Activated CD4-positive, alpha-beta T cell treated with anti-CD3 and anti-CD28 coated beads for 36 hours (primary cell): ENCODE results near the gene EDAR. TPM values are rescaled to one million over a fixed set of nuclear protein-coding genes. Genes with fewer than 3 reads are reported as not detected.

ENCODE experiments used
- ATAC-seq: fragments of 200-7000 bp; cut with Tn5 transposase; one replicate; pipeline ENCODE4 v1.10.0; 2021; ENCODE audit warnings: mild to moderate bottlenecking, moderate library complexity
- CTCF ChIA-PET: fragments of 350-600 bp; sonication (Branson Sonifier 250); formaldehyde crosslinking; loops from one replicate; lab custom pipeline; 2021; ENCODE audit warnings: antibody characterized with exemption; lab: Charles Lee
- POLR2A ChIA-PET: fragments of 350-600 bp; sonication (Branson Sonifier 250); formaldehyde crosslinking; loops from one replicate; lab custom pipeline; 2021; ENCODE audit warnings: antibody characterized with exemption, inconsistent platforms; lab: Charles Lee
- DNase-seq: peaks from one replicate; pipeline ENCODE4 v3.0.0-alpha.2; 2020
- H3K27ac Mint-ChIP-seq: one replicate; pipeline ENCODE4 v1.8.0; 2021; ENCODE audit warnings: mixed read lengths
- H3K27me3 Mint-ChIP-seq: one replicate; pipeline ENCODE4 v1.8.0; 2021; ENCODE audit warnings: mixed read lengths
- H3K36me3 Mint-ChIP-seq: one replicate; pipeline ENCODE4 v1.8.0; 2021; ENCODE audit warnings: low read depth, mixed read lengths
- H3K4me1 Mint-ChIP-seq: one replicate; pipeline ENCODE4 v1.8.0; 2021; ENCODE audit warnings: mixed read lengths
- H3K4me3 Mint-ChIP-seq: one replicate; pipeline ENCODE4 v1.8.0; 2021; ENCODE audit warnings: mild to moderate bottlenecking, moderate library complexity, mixed read lengths
- H3K9me3 Mint-ChIP-seq: one replicate; pipeline ENCODE4 v1.8.0; 2021; ENCODE audit warnings: low read depth, mixed read lengths
- intact Hi-C, 2 experiments: fragments of 100-400 bp; cut with DNase I in 1 of 2; cut with micrococcal nuclease in 1 of 2; formaldehyde crosslinking; loops; one replicate each; pipeline versions ENCODE4 v1.14.2 to v1.15.1; 2022 to 2024; cut with DNase I, micrococcal nuclease
- total RNA-seq, 2 experiments: library from RNA; stranded (reverse); gene quantifications; one replicate each; pipeline ENCODE4 v1.2.3, GENCODE V29; 2021

Gene EDAR
- total RNA-seq, 2 experiments from 2014 or later: 0.78 to 0.81 TPM

DNA sequence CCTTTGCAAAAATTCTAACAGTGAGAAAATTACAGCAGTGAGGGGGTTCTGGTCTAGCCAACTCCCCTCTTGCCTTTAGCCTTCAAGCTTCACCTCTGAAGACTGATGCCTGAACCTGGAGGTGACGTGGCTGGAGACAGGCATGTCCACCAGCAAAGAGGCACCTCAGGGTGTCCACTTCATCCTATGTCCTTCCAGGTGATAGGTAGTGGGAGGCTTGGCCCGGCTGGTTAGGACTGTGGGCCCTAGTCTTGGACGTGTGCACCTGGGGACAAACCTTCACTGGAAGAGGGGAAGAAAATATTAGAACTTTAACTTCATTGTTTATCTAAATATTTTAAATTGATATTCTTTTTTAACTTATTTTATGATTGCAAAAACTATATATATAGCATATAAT lies 35.5 kb upstream of the EDAR start:
- no peak for ATAC-seq
- Mint-ChIP-seq H3K27me3 (no peaks in the 10 kb centered on the region), H3K4me3 (no peak overlapping the region), H3K36me3 (no peaks in the 10 kb centered on the region), H3K9me3 (no peaks in the 10 kb centered on the region), H3K27ac (no peak overlapping the region), H3K4me1 (peaks cover 23% of the 10 kb centered on the region)
- no peak for DNase-seq
- intact Hi-C loops: no loop called here
- ChIA-PET CTCF (no interaction called here), POLR2A (no interaction called here)

- intact Hi-C loops: no loop called here
- CTCF ChIA-PET: interaction anchor here (0.5 kb wide), 1 partner anchor 594 kb away, joined by 3 read pairs; no protein-coding TSS in a partner anchor
- Mint-ChIP-seq H3K27me3 (no peaks in the 10 kb centered on the region), H3K36me3 (no peaks in the 10 kb centered on the region), H3K9me3 (no peaks in the 10 kb centered on the region), H3K4me3 (no peak overlapping the region), H3K4me1 (peaks cover 16% of the 10 kb centered on the region), H3K27ac (no peak overlapping the region)
- POLR2A ChIA-PET: no interaction called here
- DNase-seq (no peak), ATAC-seq (no peak)
Observed at GRCh38 chr2:109021895-109022300, 32.9 kb upstream of the EDAR start.

DNA sequence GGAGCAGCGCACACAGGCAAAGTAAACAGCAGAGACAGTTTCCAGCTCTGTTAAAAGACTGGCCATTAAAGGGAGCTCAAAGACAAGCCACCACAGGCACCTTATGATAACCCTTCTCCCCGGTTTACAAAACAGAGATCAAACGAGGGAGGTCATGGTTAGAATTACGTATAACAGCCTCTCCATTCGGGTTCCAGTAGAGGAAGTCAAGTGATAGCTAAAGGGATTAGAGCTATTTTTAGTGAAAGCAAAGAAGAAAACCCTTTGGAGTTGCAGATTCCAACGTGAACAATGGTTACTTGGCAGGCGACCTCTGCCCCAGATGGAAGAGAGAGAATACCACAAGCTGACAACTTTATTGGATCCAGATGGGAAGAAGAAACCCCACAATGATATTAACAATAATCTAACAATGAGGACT lies 31.2 kb upstream of the EDAR start:
- CTCF ChIA-PET: no interaction called here

GRCh38 chr2:109018452-109018851 lies 29.4 kb upstream of the EDAR start:
- Mint-ChIP-seq H3K27ac (no peak overlapping the region), H3K27me3 (no peaks in the 10 kb centered on the region), H3K4me3 (no peak overlapping the region), H3K4me1 (peaks cover 16% of the 10 kb centered on the region), H3K36me3 (no peaks in the 10 kb centered on the region), H3K9me3 (no peaks in the 10 kb centered on the region)
- ChIA-PET POLR2A (interaction anchor here (0.6 kb wide), 1 partner anchor 402 kb away, joined by 6 read pairs; no protein-coding TSS in a partner anchor), CTCF (interaction anchor here (0.7 kb wide), 1 partner anchor 29 kb away, joined by 3 read pairs; no protein-coding TSS in a partner anchor)
- no peak for DNase-seq
- no peak for ATAC-seq
- intact Hi-C loops: no loop called here

More for the DNA sequence above, 31.2 kb upstream of the EDAR start:
- Mint-ChIP-seq H3K4me1 (peaks cover 16% of the 10 kb centered on the region), H3K9me3 (no peaks in the 10 kb centered on the region), H3K4me3 (no peak overlapping the region), H3K36me3 (no peaks in the 10 kb centered on the region), H3K27ac (no peak overlapping the region), H3K27me3 (no peaks in the 10 kb centered on the region)
- POLR2A ChIA-PET: no interaction called here
- ATAC-seq: peak; percentile 53
- intact Hi-C loops: no loop called here
- DNase-seq: no peak

- intact Hi-C loops: no loop called here
- Mint-ChIP-seq H3K4me1 (peaks cover 16% of the 10 kb centered on the region), H3K27me3 (no peaks in the 10 kb centered on the region), H3K27ac (no peak overlapping the region), H3K4me3 (no peak overlapping the region), H3K9me3 (no peaks in the 10 kb centered on the region), H3K36me3 (no peaks in the 10 kb centered on the region)
- ChIA-PET POLR2A (no interaction called here), CTCF (no interaction called here)
- DNase-seq: no peak
- no peak for ATAC-seq
Observed at GRCh38 chr2:109017017-109017416, 28.0 kb upstream of the EDAR start.

GRCh38 chr2:109016376-109016775 lies 27.4 kb upstream of the EDAR start:
- ChIA-PET CTCF (no interaction called here), POLR2A (no interaction called here)
- ATAC-seq (no peak), DNase-seq (no peak)
- Mint-ChIP-seq H3K4me1 (peaks cover 14% of the 10 kb centered on the region), H3K36me3 (no peaks in the 10 kb centered on the region), H3K4me3 (no peak overlapping the region), H3K27me3 (no peaks in the 10 kb centered on the region), H3K9me3 (no peaks in the 10 kb centered on the region), H3K27ac (no peak overlapping the region)
- intact Hi-C loops: no loop called here

- POLR2A ChIA-PET: interaction anchor here (0.5 kb wide), 1 partner anchor 66 kb away, joined by 3 read pairs; no protein-coding TSS in a partner anchor
- Mint-ChIP-seq H3K36me3 (no peaks in the 10 kb centered on the region), H3K9me3 (no peaks in the 10 kb centered on the region), H3K27me3 (no peaks in the 10 kb centered on the region), H3K4me3 (no peak overlapping the region), H3K4me1 (peaks cover 8% of the 10 kb centered on the region), H3K27ac (no peak overlapping the region)
- ATAC-seq: no peak
- no peak for DNase-seq
- intact Hi-C loops: no loop called here
- CTCF ChIA-PET: no interaction called here
Observed at GRCh38 chr2:109014476-109014875, 25.5 kb upstream of the EDAR start.

DNA sequence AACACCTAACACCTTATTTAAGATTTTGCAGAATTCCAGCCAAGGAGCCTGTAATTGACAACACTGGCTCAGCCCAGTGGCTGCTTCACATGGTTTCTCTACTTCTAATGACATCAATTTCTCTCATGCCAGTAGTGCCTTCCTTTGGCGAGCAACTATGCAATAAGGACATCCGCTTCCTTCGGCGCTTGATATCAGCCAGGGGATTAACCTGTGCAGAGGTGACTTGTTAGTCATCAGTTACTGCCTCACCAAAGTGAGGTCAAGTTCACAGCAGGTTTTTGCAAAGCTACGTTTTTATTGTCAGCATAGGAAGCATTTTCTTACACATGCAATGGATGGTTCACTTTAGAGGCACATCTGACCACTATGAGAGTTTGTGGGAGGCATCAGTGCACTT lies 24.0 kb upstream of the EDAR start:
- ChIA-PET POLR2A (no interaction called here), CTCF (interaction anchor here (1.1 kb wide), 1 partner anchor 23 kb away, joined by 4 read pairs; no protein-coding TSS in a partner anchor)
- Mint-ChIP-seq H3K9me3 (no peaks in the 10 kb centered on the region), H3K4me1 (peaks cover 8% of the 10 kb centered on the region), H3K27me3 (no peaks in the 10 kb centered on the region), H3K27ac (no peak overlapping the region), H3K4me3 (no peak overlapping the region), H3K36me3 (no peaks in the 10 kb centered on the region)
- DNase-seq (no peak), ATAC-seq (no peak)
- intact Hi-C loops: no loop called here

DNA sequence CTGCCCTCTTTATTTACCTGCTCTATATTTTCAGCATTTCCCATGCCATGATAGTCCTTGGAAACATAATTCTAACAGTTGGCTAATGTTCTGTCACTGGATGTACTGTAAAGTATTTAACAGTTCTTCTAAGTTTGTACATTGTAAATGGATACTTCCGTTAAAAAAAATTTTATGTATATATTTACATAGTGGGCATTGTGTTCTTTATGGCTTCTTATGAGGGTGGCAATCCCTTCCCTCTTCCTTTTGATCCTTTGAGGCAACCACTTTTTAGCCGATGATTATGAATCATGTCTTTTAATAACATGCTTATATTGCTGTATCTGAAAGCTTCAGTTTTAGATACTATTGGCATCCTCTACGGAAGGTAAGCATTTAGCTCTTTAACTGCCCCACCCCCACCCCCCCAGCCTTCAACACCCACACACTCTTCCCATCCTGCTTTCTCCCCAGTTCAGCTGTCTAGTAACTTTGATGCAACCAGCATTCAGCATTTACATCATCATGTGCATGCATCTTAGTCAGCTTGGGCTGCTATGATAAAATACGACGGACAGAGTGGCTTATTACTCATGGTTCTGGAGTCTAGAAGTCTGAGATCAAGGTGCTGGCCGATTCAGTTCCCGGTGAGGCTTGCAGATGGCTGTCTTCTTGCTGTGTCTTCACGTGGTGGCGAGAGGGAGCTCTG lies 21.0 kb upstream of the EDAR start:
- no peaks in the 10 kb centered on the region for H3K36me3 Mint-ChIP-seq
- H3K27ac Mint-ChIP-seq: no peak overlapping the region
- ChIA-PET POLR2A (no interaction called here), CTCF (interaction anchor here (0.7 to 1.0 kb wide), 2 partner anchors 20 to 42 kb away, joined by 3 to 4 read pairs; no protein-coding TSS in a partner anchor)
- DNase-seq (peak; percentile 25), ATAC-seq (peak; percentile 89)
- H3K4me3 Mint-ChIP-seq: no peak overlapping the region
- no peaks in the 10 kb centered on the region for H3K27me3 Mint-ChIP-seq
- H3K9me3 Mint-ChIP-seq: no peaks in the 10 kb centered on the region
- peaks cover 10% of the 10 kb centered on the region for H3K4me1 Mint-ChIP-seq
- intact Hi-C loops: no loop called here

DNA sequence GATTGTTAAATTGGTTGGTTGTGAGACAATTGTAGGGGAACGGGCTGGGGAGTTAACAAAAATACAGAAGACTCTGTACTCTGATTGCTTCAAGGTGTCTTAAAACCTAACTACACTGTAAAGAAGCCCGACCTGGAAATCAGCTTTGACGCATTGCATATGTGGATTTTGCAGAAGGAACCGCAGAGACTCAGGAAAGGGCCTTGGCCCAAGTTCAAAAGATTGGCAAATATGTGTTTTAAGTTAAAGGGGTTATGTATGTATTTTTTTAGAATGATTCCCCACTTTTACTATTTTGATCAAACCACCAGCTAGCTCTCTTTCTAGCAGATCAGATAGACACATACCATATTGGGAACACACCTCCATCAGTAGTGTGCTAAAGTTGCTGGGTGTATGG lies 18.0 kb upstream of the EDAR start:
- Mint-ChIP-seq H3K9me3 (no peaks in the 10 kb centered on the region), H3K27me3 (no peaks in the 10 kb centered on the region), H3K4me1 (peaks cover 10% of the 10 kb centered on the region), H3K36me3 (no peaks in the 10 kb centered on the region), H3K27ac (no peak overlapping the region), H3K4me3 (no peak overlapping the region)
- ATAC-seq (no peak), DNase-seq (no peak)
- CTCF ChIA-PET: no interaction called here
- POLR2A ChIA-PET: no interaction called here
- intact Hi-C loops: no loop called here

DNA sequence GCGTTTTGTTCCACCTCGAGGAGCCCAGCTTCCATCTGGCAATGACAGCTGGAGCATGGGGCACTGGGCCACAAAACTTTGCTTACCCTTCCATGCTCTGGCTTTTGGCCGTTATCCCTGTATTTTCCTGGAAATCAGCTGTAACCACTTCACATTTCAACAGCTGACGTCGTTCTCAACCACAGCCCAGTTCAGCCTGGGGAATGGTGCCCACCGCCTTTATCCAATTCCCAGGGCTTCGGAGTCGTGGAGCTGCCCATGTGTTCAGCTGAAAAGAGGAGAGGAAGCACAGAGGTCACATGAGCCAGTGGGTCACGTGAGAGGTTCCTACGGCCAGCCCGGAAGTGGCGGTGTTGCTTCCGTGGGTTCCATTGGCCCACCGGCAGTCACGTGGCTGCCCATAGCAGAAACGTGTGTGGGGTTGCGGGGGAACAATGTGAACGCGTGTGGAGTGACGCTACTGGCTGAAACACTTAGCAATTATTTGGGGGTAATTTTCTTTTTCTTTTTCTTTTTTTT lies 16.7 kb upstream of the EDAR start:
- no peak for DNase-seq
- no peaks in the 10 kb centered on the region for H3K27me3 Mint-ChIP-seq
- CTCF ChIA-PET: no interaction called here

DNA sequence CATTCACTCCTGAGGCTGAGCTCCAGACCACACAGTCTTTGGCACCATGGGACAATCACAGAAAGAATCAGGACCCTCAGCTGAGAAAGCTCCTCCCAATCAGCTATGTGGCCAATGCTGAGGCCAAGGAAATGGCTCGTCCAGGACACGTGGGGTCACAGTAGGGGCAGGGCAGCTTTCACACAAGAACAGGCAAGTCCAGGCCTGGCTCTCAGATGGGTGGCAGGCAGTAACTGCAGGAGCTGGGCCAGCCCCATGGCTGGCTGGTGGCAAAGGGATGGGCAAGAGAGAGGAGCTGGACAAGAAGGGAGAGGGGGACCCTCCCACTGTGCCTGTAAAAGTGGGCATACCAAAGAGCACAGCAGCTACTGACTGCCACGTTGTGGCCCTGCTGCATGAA lies 12.2 kb upstream of the EDAR start:
- Mint-ChIP-seq H3K27me3 (no peaks in the 10 kb centered on the region), H3K4me1 (peaks cover 8% of the 10 kb centered on the region), H3K9me3 (no peaks in the 10 kb centered on the region), H3K36me3 (no peaks in the 10 kb centered on the region), H3K4me3 (no peak overlapping the region), H3K27ac (no peak overlapping the region)
- DNase-seq: no peak
- ChIA-PET CTCF (interaction anchor here (0.5 to 4.1 kb wide), 6 partner anchors 12 to 75 kb away, joined by 3 to 13 read pairs (median 4); partner anchors contain the start of gene EDAR), POLR2A (no interaction called here)
- intact Hi-C loops: no loop called here
- ATAC-seq: no peak

More for the DNA sequence above, 16.7 kb upstream of the EDAR start:
- Mint-ChIP-seq H3K36me3 (no peaks in the 10 kb centered on the region), H3K4me3 (no peak overlapping the region), H3K27ac (no peak overlapping the region), H3K4me1 (peaks cover 15% of the 10 kb centered on the region), H3K9me3 (no peaks in the 10 kb centered on the region)
- intact Hi-C loops: no loop called here
- POLR2A ChIA-PET: no interaction called here
- ATAC-seq: no peak
